Tibial nerve (tissue), 4 donors: ENCODE data around the gene WDR1. TPM values are rescaled to one million over a fixed set of nuclear protein-coding genes. Genes with fewer than 3 reads are reported as not detected.

Experiments used
- DNase-seq, 2 donors: peaks; one replicate each; pipeline ENCODE4 v3.0.0-alpha.2; 2019; ENCODE audit warnings: low spot score in 2 of 2
- H3K27ac ChIP-seq, 4 donors: fragments of 200-600 bp; sonication (generic) in 3 of 4; one replicate each; pipeline ENCODE4 v1.5.1; 2017 to 2019; ENCODE audit warnings: mild to moderate bottlenecking in 1 of 4
- H3K27me3 ChIP-seq, 2 donors: fragments of 200-600 bp; sonication (generic) in 1 of 2; one replicate each; pipeline versions ENCODE4 v1.5.1 to v1.6.0; 2017 to 2019
- H3K36me3 ChIP-seq, 3 donors: fragments of 200-600 bp; sonication (generic); one replicate each; pipeline ENCODE4 v1.5.1; 2018 to 2019
- H3K4me1 ChIP-seq, 4 donors: fragments of 200-600 bp; sonication (generic) in 3 of 4; one replicate each; pipeline ENCODE4 v1.5.1; 2017 to 2019
- H3K4me3 ChIP-seq, 4 donors: fragments of 200-600 bp; sonication (generic) in 3 of 4; one replicate each; pipeline ENCODE4 v1.5.1; 2017 to 2019; ENCODE audit warnings: mild to moderate bottlenecking in 1 of 4, moderate library complexity in 1 of 4
- H3K9me3 ChIP-seq, 4 donors: fragments of 200-600 bp; sonication (generic) in 3 of 4; one replicate each; pipeline ENCODE4 v1.5.1; 2017 to 2019
- EP300 ChIP-seq, 2 donors: sonication (generic); formaldehyde crosslinking; IDR thresholded peaks; one replicate each; pipeline ENCODE4 v1.6.1; 2017; ENCODE audit warnings: antibody characterized with exemption in 2 of 2, mild to moderate bottlenecking in 1 of 2
- POLR2A ChIP-seq, 2 donors: fragments of 450-650 bp; IDR thresholded peaks; one replicate each; pipeline ENCODE4 v1.6.1; 2017; ENCODE audit warnings: antibody characterized with exemption in 2 of 2, mild to moderate bottlenecking in 2 of 2, moderate library complexity in 2 of 2
- WGBS, 2 donors: methylation state at CpG; one replicate each; pipeline ENCODE4 v1.1.5; 2018; 5-methylcytosine and 5-hydroxymethylcytosine counted together
- small RNA-seq: library from RNA; depleted of rRNA; stranded (forward); fragments of <200 nt; gene quantifications from one replicate; pipeline ENCODE3, GENCODE V24; 2016
- total RNA-seq, 4 donors: library from RNA; depleted of rRNA; stranded (reverse); fragments of >200 nt; gene quantifications; one replicate each; pipeline ENCODE4 v1.1.0, GENCODE V29; 2016
- TF ChIP-seq, protein P1 (sequence below), 5 experiments: fragments of 200-600 bp in 3 of 5; fragments of 450-650 bp in 2 of 5; sonication (generic) in 3 of 5; IDR thresholded peaks; one replicate each; pipeline ENCODE4 v1.5.1; 2016 to 2019; ENCODE audit warnings: antibody characterized with exemption in 5 of 5, mild to moderate bottlenecking in 3 of 5, moderate library complexity in 2 of 5

The WDR1 gene
- total RNA-seq, 4 donors from 2014 or later = 142 to 204 (median 148) TPM

DNA sequence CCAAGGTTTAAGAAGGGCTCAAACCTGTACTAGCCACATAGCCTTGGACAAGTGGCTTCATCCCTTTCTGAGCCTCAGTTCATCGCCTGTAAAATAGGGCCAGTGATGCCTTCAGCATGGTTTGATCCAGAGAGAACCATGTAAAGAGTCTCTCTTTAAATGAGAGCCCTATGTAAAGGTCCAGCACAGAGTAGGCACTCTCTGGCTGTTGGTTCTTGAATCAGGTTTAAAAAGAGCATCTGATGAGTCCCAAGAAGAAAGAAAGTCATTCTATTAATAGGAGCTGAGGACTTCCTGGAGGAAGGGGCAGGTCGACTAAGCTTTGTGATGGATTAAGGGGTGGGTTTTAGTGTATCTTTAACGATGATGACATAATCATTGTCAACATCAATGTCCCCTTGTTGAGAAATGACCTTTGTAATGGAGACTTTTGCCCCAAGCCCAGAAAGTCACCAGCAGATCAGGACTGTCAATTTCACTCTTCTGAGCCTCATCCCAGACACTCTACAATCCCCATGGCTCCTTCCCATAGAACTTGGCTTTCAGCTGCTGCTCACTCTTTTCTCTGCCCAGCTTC lies 91.3 kb downstream of the WDR1 start:
- no peak for DNase-seq
- Histone ChIP-seq H3K27ac (peak overlapping the region in 1 of 4 donors; percentile 52), H3K4me1 (peaks cover 0 to 42% (median 7%) of the 10 kb centered on the region in 4 donors), H3K9me3 (no peaks in the 10 kb centered on the region), H3K4me3 (no peak overlapping the region), H3K27me3 (no peaks in the 10 kb centered on the region), H3K36me3 (no peaks in the 10 kb centered on the region)
- WGBS, 2 donors = 60 to 65% methylated on average over 3 of the region's 3 CpGs
- TF ChIP-seq, protein P1, sequence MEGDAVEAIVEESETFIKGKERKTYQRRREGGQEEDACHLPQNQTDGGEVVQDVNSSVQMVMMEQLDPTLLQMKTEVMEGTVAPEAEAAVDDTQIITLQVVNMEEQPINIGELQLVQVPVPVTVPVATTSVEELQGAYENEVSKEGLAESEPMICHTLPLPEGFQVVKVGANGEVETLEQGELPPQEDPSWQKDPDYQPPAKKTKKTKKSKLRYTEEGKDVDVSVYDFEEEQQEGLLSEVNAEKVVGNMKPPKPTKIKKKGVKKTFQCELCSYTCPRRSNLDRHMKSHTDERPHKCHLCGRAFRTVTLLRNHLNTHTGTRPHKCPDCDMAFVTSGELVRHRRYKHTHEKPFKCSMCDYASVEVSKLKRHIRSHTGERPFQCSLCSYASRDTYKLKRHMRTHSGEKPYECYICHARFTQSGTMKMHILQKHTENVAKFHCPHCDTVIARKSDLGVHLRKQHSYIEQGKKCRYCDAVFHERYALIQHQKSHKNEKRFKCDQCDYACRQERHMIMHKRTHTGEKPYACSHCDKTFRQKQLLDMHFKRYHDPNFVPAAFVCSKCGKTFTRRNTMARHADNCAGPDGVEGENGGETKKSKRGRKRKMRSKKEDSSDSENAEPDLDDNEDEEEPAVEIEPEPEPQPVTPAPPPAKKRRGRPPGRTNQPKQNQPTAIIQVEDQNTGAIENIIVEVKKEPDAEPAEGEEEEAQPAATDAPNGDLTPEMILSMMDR (IDR thresholded peaks at IDR 0.05) = no peak
- TF ChIP-seq POLR2A (IDR thresholded peaks at IDR 0.05) (no peak), EP300 (IDR thresholded peaks at IDR 0.05) (no peak)

Small RNA genes lying within 50 kb of the gene (small RNA-seq; reads per million reads assigned to genes)
- not detected for gene AC093664.1
- gene MIR3138 = not detected
- not detected for gene RNA5SP155

Other genes with a start within 250 kb of the WDR1 start
- 10 to 100 TPM in 1 of 4 donors, 1 to 10 TPM in 3; 2.7 to 10.7 (median 6.0) TPM for gene SLC2A9, start 95.3 kb downstream of the WDR1 start, total RNA-seq